Stimulated activated CD8-positive, alpha-beta memory T cell treated with anti-CD3 and anti-CD28 coated beads, Interleukin-15, amount 100 ng/mL, for 4 hours (primary cell): ENCODE data around the gene CFC1.
"Not testable (repeated sequence)": the region's sequence is repeated elsewhere in the genome, so short reads cannot be mapped to it uniquely, and the experiment has no call there.

Experiments used
- DNase-seq, 2 donors: peaks; one replicate each; pipeline ENCODE4 v3.0.0-alpha.2; 2020; ENCODE audit warnings: low read depth in 2 of 2

The CFC1 gene

DNA sequence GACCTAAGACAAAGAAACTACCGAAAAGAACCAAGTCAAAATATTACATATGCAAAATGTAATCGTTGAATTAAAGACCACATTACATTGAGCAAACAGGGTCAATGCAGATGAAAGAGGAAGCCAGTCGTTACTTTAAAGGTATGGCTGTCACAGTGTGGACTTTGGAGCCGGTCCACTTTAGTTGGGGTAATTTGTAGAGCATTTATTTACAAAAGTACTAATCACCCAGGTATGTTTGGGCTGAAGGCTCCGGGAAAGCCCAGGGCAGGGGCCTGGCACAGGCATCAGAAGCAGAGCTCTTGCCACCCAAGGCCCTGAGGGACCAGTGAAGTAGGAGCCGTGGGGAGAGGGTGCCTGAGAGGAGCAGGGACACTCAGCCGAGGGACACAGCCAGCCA is 15.8 kb downstream of the CFC1 start:
- not testable (repeated sequence) for DNase-seq

DNA sequence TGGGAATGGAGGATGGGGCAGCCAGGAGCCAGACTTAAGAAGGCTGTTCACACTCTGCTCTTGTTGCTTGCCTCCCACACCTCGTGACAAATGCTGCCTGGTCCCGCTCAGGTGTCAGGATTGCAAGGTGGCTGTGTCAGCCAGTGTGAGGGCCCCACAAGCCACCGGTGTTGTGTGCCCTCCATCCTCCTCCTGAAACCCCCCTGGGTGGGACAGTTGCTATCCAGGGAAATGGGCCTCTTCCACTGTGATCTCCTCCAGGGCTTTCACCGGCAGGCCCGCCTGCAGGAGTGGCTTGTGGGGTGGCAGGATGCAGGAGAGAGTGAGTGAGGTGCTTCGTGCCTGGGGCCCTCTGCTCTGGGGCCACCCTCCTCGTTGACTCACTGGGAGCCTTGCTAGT is 16.4 kb downstream of the CFC1 start:
- not testable (repeated sequence) for DNase-seq

DNA sequence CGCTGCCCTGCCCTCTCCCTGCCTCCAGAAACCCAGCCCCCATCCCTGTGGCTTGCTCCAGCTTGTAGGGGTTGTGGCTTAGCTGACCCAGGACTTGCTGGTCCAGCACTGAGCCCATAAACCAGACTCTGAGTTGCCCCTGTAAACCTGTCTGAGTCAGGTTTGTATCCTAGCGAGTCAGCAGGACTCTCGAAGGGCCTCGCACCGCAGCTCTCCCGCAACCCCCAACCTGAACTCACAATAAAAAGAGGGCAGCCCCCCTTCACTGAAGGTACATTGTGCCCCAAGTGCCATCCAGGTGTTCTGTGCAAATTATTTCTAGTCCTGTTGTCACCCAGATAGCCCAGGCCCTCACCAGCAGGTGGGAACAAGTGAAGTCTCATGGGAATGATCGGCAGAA is 17.9 kb downstream of the CFC1 start:
- not testable (repeated sequence) for DNase-seq

DNA sequence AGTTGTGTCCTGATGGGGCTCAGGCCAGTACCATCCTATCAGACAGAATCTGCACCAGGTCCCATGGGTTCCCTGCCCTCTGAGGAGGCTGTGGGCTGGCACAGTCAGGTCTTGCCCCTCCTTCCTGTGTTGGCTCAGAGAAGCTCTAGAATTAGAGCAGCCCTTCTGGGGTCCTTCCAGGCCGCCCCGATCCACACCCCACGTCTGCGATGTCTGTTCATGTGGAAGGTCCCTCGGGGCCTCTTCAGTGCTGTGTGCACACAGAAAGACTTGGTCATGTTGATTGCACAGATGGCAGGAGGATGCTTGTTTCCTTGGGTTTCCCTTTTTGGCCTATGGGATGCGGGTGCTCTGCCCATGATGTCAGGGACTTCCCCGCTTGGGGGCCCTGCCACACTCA is 20.3 kb downstream of the CFC1 start:
- DNase-seq = not testable (repeated sequence)

DNA sequence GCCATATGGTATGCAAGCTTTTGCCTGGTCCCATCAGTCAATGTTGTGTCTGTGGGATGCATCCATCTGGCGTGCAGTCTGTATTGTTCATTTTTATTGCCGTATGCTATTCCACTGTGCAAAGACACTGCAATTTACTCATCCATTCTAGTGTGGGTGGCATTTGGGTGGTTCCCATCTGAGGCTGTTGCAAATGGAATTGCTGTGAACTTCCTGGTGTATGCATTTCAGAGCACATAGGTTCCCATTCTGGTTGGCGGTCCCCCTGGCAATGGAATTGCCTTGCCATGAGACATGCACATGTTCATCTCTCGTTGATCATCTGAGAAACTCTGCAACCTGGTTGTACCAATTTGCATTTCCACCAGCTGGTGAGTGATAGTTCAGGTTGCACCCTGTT is 21.8 kb downstream of the CFC1 start:
- not testable (repeated sequence) for DNase-seq

DNA sequence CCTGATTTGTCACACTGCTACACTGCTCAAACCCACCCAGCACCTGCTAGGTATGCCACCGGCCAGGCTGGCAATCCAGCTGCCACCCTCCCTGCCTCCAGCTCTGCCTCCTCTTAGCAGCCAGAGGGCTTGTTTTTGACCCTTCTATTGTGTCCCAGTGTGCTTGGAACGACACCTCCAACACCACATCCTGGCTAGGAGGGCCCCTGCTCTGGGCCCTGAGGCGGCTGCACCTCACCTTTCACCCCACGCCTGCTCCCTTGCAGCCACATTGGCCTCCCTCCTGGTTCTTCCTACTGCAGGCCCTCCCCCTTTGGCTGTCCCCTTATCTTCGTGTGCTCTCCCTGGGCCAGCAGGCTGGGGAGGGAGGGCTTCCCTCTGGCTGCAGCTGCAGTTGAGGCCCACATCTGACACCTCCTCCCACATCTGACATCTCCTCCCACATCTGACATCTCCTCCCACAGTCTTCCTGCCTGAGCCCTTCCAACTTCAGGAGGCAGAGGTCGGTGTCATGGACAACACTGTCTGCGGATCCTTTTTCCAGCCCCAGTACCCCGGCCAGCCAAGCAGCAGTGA is 23.1 kb downstream of the CFC1 start:
- not testable (repeated sequence) for DNase-seq

DNA sequence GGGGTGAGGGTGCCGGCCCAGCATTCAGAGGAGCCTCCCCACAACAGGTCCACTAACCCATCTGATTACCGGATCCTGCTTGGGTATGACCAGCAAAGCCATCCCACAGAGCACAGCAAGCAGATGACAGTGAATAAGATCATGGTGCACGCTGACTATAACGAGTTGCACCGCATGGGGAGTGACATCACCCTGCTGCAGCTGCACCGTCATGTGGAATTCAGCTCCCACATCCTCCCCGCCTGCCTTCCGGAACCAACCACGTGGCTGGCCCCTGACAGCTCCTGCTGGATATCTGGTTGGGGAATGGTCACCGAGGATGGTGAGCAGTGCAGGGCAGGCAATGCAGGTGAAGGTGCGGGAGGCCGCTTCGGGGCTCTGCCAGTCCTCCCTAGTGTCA is 25.1 kb downstream of the CFC1 start:
- not testable (repeated sequence) for DNase-seq

DNA sequence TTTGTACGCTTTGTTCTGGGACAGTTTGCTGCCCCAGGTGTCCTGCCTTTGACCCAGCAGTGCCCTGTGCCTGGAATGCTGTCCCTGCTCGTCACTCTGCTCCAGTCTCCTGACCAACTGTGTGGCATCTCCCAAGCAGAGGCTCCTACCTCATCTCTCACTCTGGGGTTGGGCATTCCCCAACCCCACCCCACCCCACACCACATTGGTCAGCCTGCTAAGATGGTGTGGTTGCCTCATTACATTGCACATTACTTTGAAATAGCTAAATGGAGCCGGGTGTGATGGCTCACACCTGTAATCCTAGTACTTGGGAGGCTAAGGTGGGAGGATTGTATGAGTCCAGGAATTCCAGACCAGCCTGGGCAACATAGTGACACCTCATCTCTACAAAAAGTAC is 27.4 kb downstream of the CFC1 start:
- not testable (repeated sequence) for DNase-seq

DNA sequence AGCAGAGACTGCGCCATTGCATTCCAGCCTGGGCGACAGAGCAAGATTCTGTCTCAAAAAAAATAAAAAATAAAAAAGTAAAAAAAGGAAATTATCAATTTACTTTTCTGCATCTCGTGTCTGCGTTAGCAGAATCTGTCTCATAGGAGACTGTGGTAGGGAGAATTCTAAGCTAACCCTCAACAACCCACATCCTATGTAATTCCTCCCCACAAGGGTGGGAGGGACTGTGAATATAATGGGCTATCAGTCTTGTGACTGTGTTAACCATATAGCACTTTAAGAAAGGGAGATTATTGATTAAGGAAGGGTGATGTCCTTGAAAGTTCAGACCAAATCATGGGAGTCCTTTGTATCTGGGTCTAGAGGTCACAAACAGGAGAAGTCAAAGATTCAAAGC is 33.2 kb downstream of the CFC1 start:
- DNase-seq = not testable (repeated sequence)

DNA sequence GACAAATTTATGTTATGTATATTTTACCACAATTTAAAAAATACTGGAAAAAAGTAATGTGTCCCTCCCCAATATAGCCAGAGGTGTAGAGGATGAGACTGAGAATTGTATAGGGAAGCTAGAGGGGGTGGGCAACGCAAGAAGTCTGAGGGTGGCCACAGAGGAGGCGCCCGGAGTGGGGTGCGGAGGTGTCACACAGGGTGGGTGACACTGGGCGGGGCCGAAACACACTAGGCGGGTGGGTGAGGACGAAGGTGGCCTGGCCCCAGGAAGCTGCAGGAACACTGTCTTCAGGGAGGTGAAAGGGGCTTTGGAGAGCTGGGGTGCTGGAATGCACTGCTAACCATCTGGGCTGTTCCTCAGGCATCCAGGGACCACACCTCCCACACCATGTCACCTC is 42.9 kb downstream of the CFC1 start:
- not testable (repeated sequence) for DNase-seq

DNA sequence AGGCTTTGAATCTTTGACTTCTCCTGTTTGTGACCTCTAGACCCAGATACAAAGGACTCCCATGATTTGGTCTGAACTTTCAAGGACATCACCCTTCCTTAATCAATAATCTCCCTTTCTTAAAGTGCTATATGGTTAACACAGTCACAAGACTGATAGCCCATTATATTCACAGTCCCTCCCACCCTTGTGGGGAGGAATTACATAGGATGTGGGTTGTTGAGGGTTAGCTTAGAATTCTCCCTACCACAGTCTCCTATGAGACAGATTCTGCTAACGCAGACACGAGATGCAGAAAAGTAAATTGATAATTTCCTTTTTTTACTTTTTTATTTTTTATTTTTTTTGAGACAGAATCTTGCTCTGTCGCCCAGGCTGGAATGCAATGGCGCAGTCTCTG is 45.2 kb downstream of the CFC1 start:
- DNase-seq = not testable (repeated sequence)

DNA sequence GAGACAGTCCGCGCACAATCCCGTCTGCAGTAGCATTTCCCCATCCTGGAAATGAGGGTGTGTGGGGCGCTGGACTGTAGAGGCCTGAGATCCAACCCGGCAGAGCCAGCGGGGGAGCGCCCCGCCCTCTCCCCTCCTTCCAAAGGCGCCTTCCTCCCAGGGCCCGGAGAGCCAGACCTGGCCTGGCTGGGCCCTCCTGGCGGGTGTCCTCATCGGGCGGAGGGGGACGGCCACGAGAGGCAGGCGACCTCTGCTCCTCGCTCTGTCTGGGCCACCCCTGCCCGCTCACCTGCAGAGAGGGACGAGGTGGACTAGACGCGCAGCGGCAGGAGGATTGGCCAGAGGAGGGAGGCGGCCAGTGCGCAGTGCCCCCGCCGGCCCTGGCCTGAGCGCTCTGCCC is 49.9 kb downstream of the CFC1 start:
- not testable (repeated sequence) for DNase-seq

DNA sequence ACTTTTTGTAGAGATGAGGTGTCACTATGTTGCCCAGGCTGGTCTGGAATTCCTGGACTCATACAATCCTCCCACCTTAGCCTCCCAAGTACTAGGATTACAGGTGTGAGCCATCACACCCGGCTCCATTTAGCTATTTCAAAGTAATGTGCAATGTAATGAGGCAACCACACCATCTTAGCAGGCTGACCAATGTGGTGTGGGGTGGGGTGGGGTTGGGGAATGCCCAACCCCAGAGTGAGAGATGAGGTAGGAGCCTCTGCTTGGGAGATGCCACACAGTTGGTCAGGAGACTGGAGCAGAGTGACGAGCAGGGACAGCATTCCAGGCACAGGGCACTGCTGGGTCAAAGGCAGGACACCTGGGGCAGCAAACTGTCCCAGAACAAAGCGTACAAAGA is 51.0 kb downstream of the CFC1 start:
- DNase-seq = not testable (repeated sequence)

DNA sequence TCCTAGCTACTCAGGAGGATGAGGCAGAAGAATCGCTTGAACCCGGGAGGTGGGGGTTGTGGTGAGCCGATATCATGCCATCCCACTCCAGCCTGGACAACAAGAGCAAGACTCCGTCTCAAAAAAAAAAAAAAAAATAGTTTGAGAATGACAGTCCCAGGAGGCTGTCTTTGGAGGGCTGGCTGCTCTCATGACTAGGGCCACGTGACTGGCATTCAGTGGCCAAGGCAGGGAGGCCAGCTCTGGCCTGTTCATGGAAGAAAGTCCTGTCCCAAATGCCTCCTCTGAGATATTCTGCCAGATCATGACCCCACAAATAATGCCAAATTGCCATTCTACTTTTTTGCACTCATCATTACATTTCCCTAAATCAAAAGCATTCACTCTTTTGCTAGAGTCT is 54.4 kb downstream of the CFC1 start:
- not testable (repeated sequence) for DNase-seq

DNA sequence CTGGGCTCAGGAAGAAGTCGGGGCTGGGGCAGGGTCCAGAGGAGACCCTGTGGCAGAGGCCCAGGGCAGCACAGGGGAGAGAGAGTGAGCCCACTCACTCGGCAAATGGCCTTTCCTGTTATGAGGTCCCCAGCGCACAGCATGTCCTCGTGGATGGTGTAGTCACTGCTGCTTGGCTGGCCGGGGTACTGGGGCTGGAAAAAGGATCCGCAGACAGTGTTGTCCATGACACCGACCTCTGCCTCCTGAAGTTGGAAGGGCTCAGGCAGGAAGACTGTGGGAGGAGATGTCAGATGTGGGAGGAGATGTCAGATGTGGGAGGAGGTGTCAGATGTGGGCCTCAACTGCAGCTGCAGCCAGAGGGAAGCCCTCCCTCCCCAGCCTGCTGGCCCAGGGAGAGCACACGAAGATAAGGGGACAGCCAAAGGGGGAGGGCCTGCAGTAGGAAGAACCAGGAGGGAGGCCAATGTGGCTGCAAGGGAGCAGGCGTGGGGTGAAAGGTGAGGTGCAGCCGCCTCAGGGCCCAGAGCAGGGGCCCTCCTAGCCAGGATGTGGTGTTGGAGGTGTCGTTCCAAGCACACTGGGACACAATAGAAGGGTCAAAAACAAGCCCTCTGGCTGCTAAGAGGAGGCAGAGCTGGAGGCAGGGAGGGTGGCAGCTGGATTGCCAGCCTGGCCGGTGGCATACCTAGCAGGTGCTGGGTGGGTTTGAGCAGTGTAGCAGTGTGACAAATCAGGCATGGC is 55.4 kb downstream of the CFC1 start:
- not testable (repeated sequence) for DNase-seq

DNA sequence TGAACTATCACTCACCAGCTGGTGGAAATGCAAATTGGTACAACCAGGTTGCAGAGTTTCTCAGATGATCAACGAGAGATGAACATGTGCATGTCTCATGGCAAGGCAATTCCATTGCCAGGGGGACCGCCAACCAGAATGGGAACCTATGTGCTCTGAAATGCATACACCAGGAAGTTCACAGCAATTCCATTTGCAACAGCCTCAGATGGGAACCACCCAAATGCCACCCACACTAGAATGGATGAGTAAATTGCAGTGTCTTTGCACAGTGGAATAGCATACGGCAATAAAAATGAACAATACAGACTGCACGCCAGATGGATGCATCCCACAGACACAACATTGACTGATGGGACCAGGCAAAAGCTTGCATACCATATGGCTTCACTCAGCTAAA is 56.6 kb downstream of the CFC1 start:
- DNase-seq = not testable (repeated sequence)
